Aorta (tissue), 5 donors: Measurements from ENCODE around the gene PAQR5. TPM values are rescaled to one million over a fixed set of nuclear protein-coding genes. Genes with fewer than 3 reads are reported as not detected.
"Not testable (repeated sequence)": the region's sequence is repeated elsewhere in the genome, so short reads cannot be mapped to it uniquely, and the experiment has no call there.

Experiments used
- ATAC-seq: fragments of 200-7000 bp; cut with Tn5 transposase; one replicate; pipeline ENCODE4 v1.9.1; 2022; ENCODE audit warnings: moderate library complexity; ENCODE audit not compliant: low FRiP score
- DNase-seq, 2 donors: peaks; one replicate each; pipeline ENCODE4 v3.0.0-alpha.2; 2020
- H3K27ac ChIP-seq, 2 donors: one replicate each; pipeline ENCODE4 v1.5.1; 2013; ENCODE audit warnings: low read length in 2 of 2, mild to moderate bottlenecking in 2 of 2, moderate library complexity in 2 of 2, control low read depth in 1 of 2, inconsistent platforms in 1 of 2, low read depth in 1 of 2
- H3K27me3 ChIP-seq, 2 donors: one replicate each; pipeline ENCODE4 v1.6.1; 2013; ENCODE audit warnings: control low read depth in 1 of 2, low read length in 1 of 2, mild to moderate bottlenecking in 1 of 2, moderate library complexity in 1 of 2; ENCODE audit not compliant: insufficient read depth in 2 of 2, control insufficient read depth in 1 of 2
- H3K36me3 ChIP-seq, 2 donors: one replicate each; pipeline ENCODE4 v1.6.1; 2013; ENCODE audit warnings: control low read depth in 1 of 2, low read length in 1 of 2, mild to moderate bottlenecking in 1 of 2; ENCODE audit not compliant: insufficient read depth in 2 of 2, control insufficient read depth in 1 of 2
- H3K4me1 ChIP-seq, 2 donors: one replicate each; pipeline ENCODE4 v1.6.1; 2013; ENCODE audit warnings: low read length in 2 of 2, control low read depth in 1 of 2, mild to moderate bottlenecking in 1 of 2, moderate library complexity in 1 of 2; ENCODE audit not compliant: insufficient read depth in 2 of 2, control insufficient read depth in 1 of 2
- H3K4me3 ChIP-seq, 2 donors: one replicate each; pipeline ENCODE4 v1.5.1; 2013; ENCODE audit warnings: low read length in 2 of 2, control low read depth in 1 of 2, mild to moderate bottlenecking in 1 of 2
- H3K9me3 ChIP-seq: one replicate; pipeline ENCODE4 v1.6.1; 2013; ENCODE audit warnings: mild to moderate bottlenecking, low read length; ENCODE audit not compliant: control insufficient read depth
- WGBS, 2 donors: extraction: QIAGEN DNeasy Blood & Tissue Kit; methylation state at CpG; one replicate each; pipeline ENCODE4 v1.1.7; 2013; 5-methylcytosine and 5-hydroxymethylcytosine counted together
- intact Hi-C, 2 donors: fragments of 100-400 bp; cut with DNase I; formaldehyde crosslinking; loops; one replicate each; pipeline versions ENCODE4 v1.14.2 to v1.15.0; 2022
- polyA plus RNA-seq, 2 donors: library from polyadenylated mRNA; stranded (reverse); fragments of 200-250 nt; gene quantifications; one replicate each; pipeline ENCODE4 v1.2.3, GENCODE V29; 2013
- total RNA-seq, 2 donors: library from RNA; stranded (reverse); fragmentation: NEBNext Ultra II Directional; extraction: Animal tissue kit (Norgen Biotek cat#: 25700); gene quantifications; one replicate each; pipeline ENCODE4 v1.2.1, GENCODE V29; 2021
- donor health status: healthy with polysubstance abuse.
- donor health status: Bipolar disorder and iron deficiency.
- donor health status: DM: no; HTN: no; CAD: no.
- donor health status: DM: no; HTN: no; CAD: no.
- donor health status: DM: yes; HTN: yes; CAD: no.

PAQR5 gene
- total and polyA plus RNA-seq, 4 donors, result 0.31 to 1.9 (median 0.54) TPM

- intact Hi-C loops, result no loop called here
- DNase-seq, result no peak
- Histone ChIP-seq H3K4me3 (no peak overlapping the region), H3K27me3 (no peaks in the 10 kb centered on the region), H3K9me3 (no peaks in the 10 kb centered on the region), H3K36me3 (peaks cover 0 to 4% of the 10 kb centered on the region in 2 donors), H3K4me1 (no peaks in the 10 kb centered on the region), H3K27ac (no peak overlapping the region)
- ATAC-seq, result no peak
- WGBS, 2 donors, result 88 to 89% methylated on average over 5 of the region's 5 CpGs
These were observed 144.4 kb downstream of the PAQR5 start for GRCh38 chr15:69443032-69443611.

GRCh38 chr15:69444686-69445085 is 146.0 kb downstream of the PAQR5 start:
- Histone ChIP-seq H3K36me3 (peaks cover 0 to 4% of the 10 kb centered on the region in 2 donors), H3K4me1 (no peaks in the 10 kb centered on the region), H3K4me3 (no peak overlapping the region), H3K9me3 (no peaks in the 10 kb centered on the region), H3K27ac (no peak overlapping the region), H3K27me3 (no peaks in the 10 kb centered on the region)
- DNase-seq (no peak), ATAC-seq (no peak)
- WGBS, 2 donors, result 94 to 96% methylated on average over 7 of the region's 7 CpGs
- intact Hi-C loops, result no loop called here

- no peak for ATAC-seq
- H3K4me3 ChIP-seq, result no peak overlapping the region
- intact Hi-C loops, result no loop called here
- H3K27me3 ChIP-seq, result no peaks in the 10 kb centered on the region
- H3K36me3 ChIP-seq, result peaks cover 0 to 4% of the 10 kb centered on the region in 2 donors
- 83 to 90% methylated on average over 2 of the region's 2 CpGs for WGBS, 2 donors
- no peaks in the 10 kb centered on the region for H3K4me1 ChIP-seq
- DNase-seq, result no peak
- H3K27ac ChIP-seq, result no peak overlapping the region
- H3K9me3 ChIP-seq, result no peaks in the 10 kb centered on the region
These were observed 148.2 kb downstream of the PAQR5 start for GRCh38 chr15:69446953-69447352.

- ATAC-seq, H3K36me3 ChIP-seq, H3K4me3 ChIP-seq, H3K27me3 ChIP-seq, H3K4me1 ChIP-seq, DNase-seq, H3K27ac ChIP-seq, H3K9me3 ChIP-seq, intact Hi-C loops: not testable (repeated sequence)
- 97 to 98% methylated on average over 4 of the region's 4 CpGs for WGBS, 2 donors
These were observed 151.5 kb downstream of the PAQR5 start for GRCh38 chr15:69450221-69450620.

- H3K4me1 ChIP-seq, result peaks cover 0 to 2% of the 10 kb centered on the region in 2 donors
- intact Hi-C loops, result no loop called here
- H3K36me3 ChIP-seq, result peaks cover 0 to 6% of the 10 kb centered on the region in 2 donors
- no peak overlapping the region for H3K4me3 ChIP-seq
- WGBS, 2 donors, result 78 to 81% methylated on average over 12 of the region's 12 CpGs
- H3K27ac ChIP-seq, result no peak overlapping the region
- H3K9me3 ChIP-seq, result no peaks in the 10 kb centered on the region
- H3K27me3 ChIP-seq, result no peaks in the 10 kb centered on the region
- no peak for ATAC-seq
- no peak for DNase-seq
These were observed 152.4 kb downstream of the PAQR5 start for GRCh38 chr15:69450968-69451695.

GRCh38 chr15:69451951-69452691 is 153.4 kb downstream of the PAQR5 start:
- H3K4me1 ChIP-seq, result peaks cover 0 to 2% of the 10 kb centered on the region in 2 donors

GRCh38 chr15:69452692-69453521 is 154.2 kb downstream of the PAQR5 start, which contains the start of gene RPLP1:
RPLP1 (plus strand) TSS chr15:69452818; CDS start chr15:69452949, 131 bp downstream.
- ATAC-seq, result peak; percentile 99
- WGBS, 2 donors, result 0% methylated on average over 77 of the region's 77 CpGs
- Histone ChIP-seq H3K4me1 (peaks cover 0 to 2% of the 10 kb centered on the region in 2 donors), H3K27me3 (no peaks in the 10 kb centered on the region), H3K27ac (peak within 1 kb of the TSS; percentile 62 to 84), H3K4me3 (peak within 1 kb of the TSS; percentile 73 to 95), H3K9me3 (no peaks in the 10 kb centered on the region), H3K36me3 (peaks cover 0 to 5% of the 10 kb centered on the region in 2 donors)
- peak; percentile 98 to 99 for DNase-seq
- intact Hi-C loops, result loop anchor here (2.0 kb wide), 1 partner anchor 38 kb away; the partner anchor contains the start of gene KIF23 (in 2 of the 2)

More at GRCh38 chr15:69451951-69452691, 153.4 kb downstream of the PAQR5 start:
- Histone ChIP-seq H3K4me3 (peak overlapping the region; percentile 19 to 28), H3K36me3 (peaks cover 0 to 5% of the 10 kb centered on the region in 2 donors), H3K27me3 (no peaks in the 10 kb centered on the region), H3K9me3 (no peaks in the 10 kb centered on the region), H3K27ac (peak overlapping the region; percentile 57 to 58)
- intact Hi-C loops, result loop anchor here (2.0 kb wide), 1 partner anchor 37 kb away; the partner anchor contains the start of gene KIF23 (in 2 of the 2)
- WGBS, 2 donors, result 5 to 7% methylated on average over 32 of the region's 32 CpGs
- DNase-seq (peak; percentile 60 to 81), ATAC-seq (peak; percentile 66)

- Histone ChIP-seq H3K36me3 (peaks cover 0 to 5% of the 10 kb centered on the region in 2 donors), H3K4me3 (peak overlapping the region in 1 of 2 donors; percentile 95)
These were observed 156.2 kb downstream of the PAQR5 start for GRCh38 chr15:69454953-69455352.

More at GRCh38 chr15:69454953-69455352, 156.2 kb downstream of the PAQR5 start:
- Histone ChIP-seq H3K27me3 (no peaks in the 10 kb centered on the region), H3K9me3 (no peaks in the 10 kb centered on the region), H3K4me1 (peaks cover 0 to 2% of the 10 kb centered on the region in 2 donors), H3K27ac (no peak overlapping the region)
- WGBS, 2 donors, result 13 to 15% methylated on average over 5 of the region's 5 CpGs
- DNase-seq (no peak), ATAC-seq (no peak)
- intact Hi-C loops, result no loop called here
